AG09309 (cell line): Measurements from ENCODE around the gene POFUT1.

Source experiments
- DNase-seq: peaks from one replicate; pipeline ENCODE4 v3.0.0-alpha.2; 2010; ENCODE audit warnings: low read depth
- H3K4me3 ChIP-seq: 2 replicates; pipeline ENCODE4 v1.5.1; 2011; ENCODE audit warnings: mild to moderate bottlenecking, low read depth, low read length, moderate library complexity; ENCODE audit not compliant: control insufficient read depth
- CTCF ChIP-seq: IDR thresholded peaks from 2 replicates; pipeline ENCODE4 v1.5.1; 2011; ENCODE audit warnings: mild to moderate bottlenecking, low read depth, low read length, inconsistent platforms; ENCODE audit not compliant: insufficient read depth, control insufficient read depth; ENCODE audit errors: missing control alignments

POFUT1 gene

GRCh38 chr20:32287231-32287638, 79.6 kb downstream of the POFUT1 start:
- TF ChIP-seq CTCF, result no peak
- H3K4me3 ChIP-seq, result no peak overlapping the region
- no peak for DNase-seq
